MM.1S (cell line): ENCODE data around the gene STIM1.

Experiments used
- DNase-seq: peaks from one replicate; pipeline ENCODE4 v3.0.0-alpha.2; 2015
- H2AFZ ChIP-seq: fragments of 300-600 bp; sonication (generic); 2 replicates; pipeline ENCODE4 v1.6.0; 2016; ENCODE audit warnings: antibody characterized with exemption, low read length
- H3F3A ChIP-seq: fragments of 300-600 bp; sonication (generic); 2 replicates; pipeline ENCODE4 v1.6.1; 2016; ENCODE audit warnings: mild to moderate bottlenecking, antibody characterized with exemption, low read length, moderate library complexity, mixed read lengths; ENCODE audit not compliant: insufficient read depth
- H3K27ac ChIP-seq: fragments of 300-600 bp; sonication (generic); 2 replicates; pipeline ENCODE4 v1.5.1; 2016; ENCODE audit warnings: mild to moderate bottlenecking, low read length
- H3K27me3 ChIP-seq: fragments of 300-600 bp; sonication (generic); replicated peaks from 2 replicates; pipeline ENCODE4 v1.6.0; 2016; ENCODE audit warnings: low read length; ENCODE audit not compliant: insufficient read depth
- H3K36me3 ChIP-seq: fragments of 300-600 bp; sonication (generic); replicated peaks from 2 replicates; pipeline ENCODE4 v1.6.1; 2016; ENCODE audit warnings: mild to moderate bottlenecking, low read length, mixed read lengths; ENCODE audit not compliant: insufficient read depth
- H3K4me1 ChIP-seq: fragments of 300-600 bp; sonication (generic); 2 replicates; pipeline ENCODE4 v1.6.1; 2016; ENCODE audit warnings: low read length, mixed read lengths
- H3K4me2 ChIP-seq: fragments of 300-600 bp; sonication (generic); 2 replicates; pipeline ENCODE4 v1.6.0; 2016; ENCODE audit warnings: low read depth, low read length
- H3K4me3 ChIP-seq: fragments of 300-600 bp; sonication (generic); 2 replicates; pipeline ENCODE4 v1.5.1; 2016; ENCODE audit warnings: low read length, mixed read lengths
- H3K79me2 ChIP-seq: fragments of 300-600 bp; sonication (generic); 2 replicates; pipeline ENCODE4 v1.6.1; 2016; ENCODE audit warnings: mixed run types, low read length, mixed read lengths
- H3K9ac ChIP-seq: fragments of 300-600 bp; sonication (generic); 2 replicates; pipeline ENCODE4 v1.6.1; 2016; ENCODE audit warnings: low read length, mixed read lengths
- H3K9me2 ChIP-seq: fragments of 300-600 bp; sonication (generic); replicated peaks from 2 replicates; pipeline ENCODE4 v1.6.1; 2016; ENCODE audit warnings: mild to moderate bottlenecking, low read length, mixed read lengths; ENCODE audit not compliant: insufficient read depth
- H3K9me3 ChIP-seq: fragments of 300-600 bp; sonication (generic); replicated peaks from 2 replicates; pipeline ENCODE4 v1.6.1; 2016; ENCODE audit warnings: mild to moderate bottlenecking, low read length, mixed read lengths; ENCODE audit not compliant: insufficient read depth
- H4K20me1 ChIP-seq: fragments of 300-600 bp; sonication (generic); 2 replicates; pipeline ENCODE4 v1.6.1; 2016; ENCODE audit warnings: mild to moderate bottlenecking, low read length, moderate library complexity, mixed read lengths; ENCODE audit not compliant: insufficient read depth
- EZH2 ChIP-seq: fragments of 300-600 bp; sonication (generic); optimal IDR thresholded peaks from 2 replicates; pipeline ENCODE3; 2017; ENCODE audit warnings: low read depth, mild to moderate bottlenecking, antibody characterized with exemption, low read length, mixed read lengths
- EZH2phosphoT487 ChIP-seq: fragments of 300-600 bp; sonication (generic); IDR thresholded peaks from 2 replicates; pipeline ENCODE4 v1.6.1; 2018; ENCODE audit warnings: antibody characterized with exemption, low read length
- TF ChIP-seq, protein P1 (sequence below): fragments of 300-600 bp; sonication (generic); IDR thresholded peaks from 2 replicates; pipeline ENCODE4 v1.5.1; 2016; ENCODE audit warnings: antibody characterized with exemption, low read length, mixed read lengths

Gene STIM1

GRCh38 chr11:3820971-3821370 is 34.5 kb upstream of the STIM1 start:
- TF ChIP-seq, protein P1, sequence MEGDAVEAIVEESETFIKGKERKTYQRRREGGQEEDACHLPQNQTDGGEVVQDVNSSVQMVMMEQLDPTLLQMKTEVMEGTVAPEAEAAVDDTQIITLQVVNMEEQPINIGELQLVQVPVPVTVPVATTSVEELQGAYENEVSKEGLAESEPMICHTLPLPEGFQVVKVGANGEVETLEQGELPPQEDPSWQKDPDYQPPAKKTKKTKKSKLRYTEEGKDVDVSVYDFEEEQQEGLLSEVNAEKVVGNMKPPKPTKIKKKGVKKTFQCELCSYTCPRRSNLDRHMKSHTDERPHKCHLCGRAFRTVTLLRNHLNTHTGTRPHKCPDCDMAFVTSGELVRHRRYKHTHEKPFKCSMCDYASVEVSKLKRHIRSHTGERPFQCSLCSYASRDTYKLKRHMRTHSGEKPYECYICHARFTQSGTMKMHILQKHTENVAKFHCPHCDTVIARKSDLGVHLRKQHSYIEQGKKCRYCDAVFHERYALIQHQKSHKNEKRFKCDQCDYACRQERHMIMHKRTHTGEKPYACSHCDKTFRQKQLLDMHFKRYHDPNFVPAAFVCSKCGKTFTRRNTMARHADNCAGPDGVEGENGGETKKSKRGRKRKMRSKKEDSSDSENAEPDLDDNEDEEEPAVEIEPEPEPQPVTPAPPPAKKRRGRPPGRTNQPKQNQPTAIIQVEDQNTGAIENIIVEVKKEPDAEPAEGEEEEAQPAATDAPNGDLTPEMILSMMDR, result no peak
- TF ChIP-seq EZH2phosphoT487 (no peak), EZH2 (no peak)
- Histone ChIP-seq H3K27ac (no peak overlapping the region), H4K20me1 (no peaks in the 10 kb centered on the region), H3K79me2 (no peaks in the 10 kb centered on the region), H3K4me1 (no peaks in the 10 kb centered on the region), H3K27me3 (no peaks in the 10 kb centered on the region), H3K36me3 (no peaks in the 10 kb centered on the region), H3F3A (no peaks in the 10 kb centered on the region), H3K4me3 (no peak overlapping the region), H3K9me2 (no peaks in the 10 kb centered on the region), H3K9me3 (no peaks in the 10 kb centered on the region), H3K4me2 (no peak overlapping the region), H3K9ac (no peak overlapping the region), H2AFZ (no peak overlapping the region)
- no peak for DNase-seq

DNA sequence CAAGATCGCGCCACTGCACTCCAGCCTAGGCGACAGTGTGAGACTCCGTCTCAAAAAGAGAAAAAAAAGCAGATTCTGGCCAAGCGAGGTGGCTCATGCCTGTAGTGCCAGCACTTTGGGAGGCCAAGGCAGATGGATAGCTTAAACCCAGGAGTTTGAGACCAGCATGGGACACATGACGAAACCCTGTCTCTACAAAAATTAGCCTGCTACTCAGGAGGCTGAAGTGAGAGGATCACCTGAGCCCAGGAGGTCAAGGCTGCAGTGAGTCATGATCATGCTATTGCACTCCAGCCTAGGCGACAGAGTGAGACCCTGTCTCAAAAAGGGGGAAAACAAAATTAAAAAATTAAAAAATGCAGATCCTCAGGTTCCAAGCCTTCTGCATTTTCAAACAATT is 33.2 kb upstream of the STIM1 start:
- H3K9me3 ChIP-seq, result no peaks in the 10 kb centered on the region
- H3K9ac ChIP-seq, result no peak overlapping the region
- H3K4me1 ChIP-seq, result no peaks in the 10 kb centered on the region
- no peak for DNase-seq
- H3K79me2 ChIP-seq, result no peaks in the 10 kb centered on the region
- H3K36me3 ChIP-seq, result no peaks in the 10 kb centered on the region
- H3K27ac ChIP-seq, result no peak overlapping the region
- no peaks in the 10 kb centered on the region for H3K27me3 ChIP-seq
- H3K4me3 ChIP-seq, result no peak overlapping the region
- H3K9me2 ChIP-seq, result no peaks in the 10 kb centered on the region
- no peak overlapping the region for H3K4me2 ChIP-seq
- TF ChIP-seq EZH2phosphoT487, result no peak
- TF ChIP-seq EZH2, result no peak
- TF ChIP-seq, protein P1, result no peak
- no peak overlapping the region for H2AFZ ChIP-seq
- H3F3A ChIP-seq, result no peaks in the 10 kb centered on the region
- no peaks in the 10 kb centered on the region for H4K20me1 ChIP-seq

DNA sequence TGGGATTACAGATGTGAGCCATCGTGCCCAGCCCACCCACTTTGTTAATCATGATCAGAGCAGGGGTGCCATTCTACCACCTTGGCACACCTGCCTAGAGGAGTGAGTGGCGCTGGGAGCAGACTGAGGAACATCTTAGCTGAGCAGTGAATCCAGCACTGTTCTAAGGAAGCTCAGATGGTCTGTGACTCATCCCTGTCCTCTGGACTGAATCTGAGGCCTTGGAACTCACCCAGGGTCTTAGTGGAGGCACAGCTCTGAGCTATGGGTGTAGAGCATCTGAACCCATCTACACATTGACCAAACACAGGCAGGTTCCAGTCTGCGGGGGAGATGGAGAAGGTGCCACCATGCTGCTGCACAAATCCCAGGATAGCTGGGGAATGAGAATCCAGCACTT is 32.2 kb upstream of the STIM1 start:
- H2AFZ ChIP-seq, result no peak overlapping the region
- no peaks in the 10 kb centered on the region for H3K36me3 ChIP-seq
- no peaks in the 10 kb centered on the region for H4K20me1 ChIP-seq
- TF ChIP-seq EZH2, result no peak
- TF ChIP-seq EZH2phosphoT487, result no peak
- TF ChIP-seq, protein P1, result no peak
- no peak overlapping the region for H3K4me3 ChIP-seq
- H3K9ac ChIP-seq, result no peak overlapping the region
- no peak for DNase-seq
- H3K79me2 ChIP-seq, result peaks cover 5% of the 10 kb centered on the region; the same call in 1 of the 2 replicates
- no peak overlapping the region for H3K4me2 ChIP-seq
- H3K4me1 ChIP-seq, result no peaks in the 10 kb centered on the region
- no peak overlapping the region for H3K27ac ChIP-seq
- H3K9me2 ChIP-seq, result no peaks in the 10 kb centered on the region
- no peaks in the 10 kb centered on the region for H3K27me3 ChIP-seq
- no peaks in the 10 kb centered on the region for H3F3A ChIP-seq
- H3K9me3 ChIP-seq, result no peaks in the 10 kb centered on the region
